SU-DHL-6 (cell line): ENCODE measurements around the gene MAP7.

ENCODE experiments used
- H2AFZ ChIP-seq: fragments of 200-600 bp; sonication (generic); 2 replicates; pipeline ENCODE4 v1.6.1; 2014; ENCODE audit warnings: low read depth, mild to moderate bottlenecking, moderate library complexity, mixed read lengths, antibody characterized with exemption, low read length; ENCODE audit not compliant: severe bottlenecking
- H3F3A ChIP-seq: fragments of 200-600 bp; shearing (Covaris generic); 2 replicates; pipeline ENCODE4 v1.6.0; 2016; ENCODE audit warnings: antibody characterized with exemption, mild to moderate bottlenecking; ENCODE audit not compliant: insufficient read depth
- H3K27ac ChIP-seq: fragments of 200-600 bp; sonication (generic); 2 replicates; pipeline ENCODE4 v1.5.1; 2016; ENCODE audit warnings: low read depth, mild to moderate bottlenecking, low read length, moderate library complexity, mixed read lengths
- H3K27me3 ChIP-seq: fragments of 200-600 bp; sonication (generic), shearing (Covaris generic); 2 replicates; pipeline ENCODE4 v1.6.0; 2014; ENCODE audit warnings: mild to moderate bottlenecking, low read length
- H3K36me3 ChIP-seq: fragments of 200-600 bp; sonication (generic); 2 replicates; pipeline ENCODE4 v1.6.1; 2014; ENCODE audit warnings: mild to moderate bottlenecking, low read length, mixed read lengths
- H3K4me2 ChIP-seq: fragments of 300-600, 200-600 bp; shearing (Covaris generic), sonication (generic); 2 replicates; pipeline ENCODE4 v1.6.0; 2014; ENCODE audit warnings: low read length, low read depth, mild to moderate bottlenecking; ENCODE audit not compliant: poor library complexity, severe bottlenecking
- H3K4me3 ChIP-seq: fragments of 200-600 bp; sonication (generic); 2 replicates; pipeline ENCODE4 v1.5.1; 2014; ENCODE audit warnings: antibody characterized with exemption, low read length, mild to moderate bottlenecking, mixed read lengths; ENCODE audit not compliant: insufficient read depth, poor library complexity, severe bottlenecking
- H3K79me2 ChIP-seq: fragments of 200-600 bp; sonication (generic); 2 replicates; pipeline ENCODE4 v1.6.1; 2014; ENCODE audit warnings: mild to moderate bottlenecking, low read length, moderate library complexity; ENCODE audit not compliant: insufficient read depth
- H3K9ac ChIP-seq: fragments of 200-600 bp; sonication (generic); 2 replicates; pipeline ENCODE4 v1.7.0; 2014; ENCODE audit warnings: mild to moderate bottlenecking, low read length
- H3K9me2 ChIP-seq: fragments of 200-600 bp; sonication (generic); replicated peaks from 2 replicates; pipeline ENCODE4 v1.6.1; 2014; ENCODE audit warnings: low read length; ENCODE audit not compliant: insufficient read depth
- H3K9me3 ChIP-seq: fragments of 200-600 bp; sonication (generic); 2 replicates; pipeline ENCODE4 v1.6.1; 2014; ENCODE audit warnings: low read length, mixed read lengths; ENCODE audit not compliant: insufficient read depth
- H4K20me1 ChIP-seq: fragments of 200-600 bp; sonication (generic); 2 replicates; pipeline ENCODE4 v1.6.1; 2014; ENCODE audit warnings: low read depth, mild to moderate bottlenecking, antibody characterized with exemption, low read length, moderate library complexity, mixed read lengths
- EZH2phosphoT487 ChIP-seq: fragments of 200-600 bp; sonication (generic), shearing (Covaris generic); conservative IDR thresholded peaks from 2 replicates; pipeline ENCODE4 v1.6.1; 2018; ENCODE audit warnings: mild to moderate bottlenecking, antibody characterized with exemption, low read length, moderate library complexity, mixed read lengths
- TF ChIP-seq, protein P1 (sequence below): fragments of 200-600 bp; sonication (generic); IDR thresholded peaks from one replicate; pipeline ENCODE4 v1.5.1; 2017; ENCODE audit warnings: antibody characterized with exemption, mild to moderate bottlenecking, low read length, moderate library complexity; ENCODE audit not compliant: insufficient read depth, poor library complexity, severe bottlenecking

MAP7 gene

DNA sequence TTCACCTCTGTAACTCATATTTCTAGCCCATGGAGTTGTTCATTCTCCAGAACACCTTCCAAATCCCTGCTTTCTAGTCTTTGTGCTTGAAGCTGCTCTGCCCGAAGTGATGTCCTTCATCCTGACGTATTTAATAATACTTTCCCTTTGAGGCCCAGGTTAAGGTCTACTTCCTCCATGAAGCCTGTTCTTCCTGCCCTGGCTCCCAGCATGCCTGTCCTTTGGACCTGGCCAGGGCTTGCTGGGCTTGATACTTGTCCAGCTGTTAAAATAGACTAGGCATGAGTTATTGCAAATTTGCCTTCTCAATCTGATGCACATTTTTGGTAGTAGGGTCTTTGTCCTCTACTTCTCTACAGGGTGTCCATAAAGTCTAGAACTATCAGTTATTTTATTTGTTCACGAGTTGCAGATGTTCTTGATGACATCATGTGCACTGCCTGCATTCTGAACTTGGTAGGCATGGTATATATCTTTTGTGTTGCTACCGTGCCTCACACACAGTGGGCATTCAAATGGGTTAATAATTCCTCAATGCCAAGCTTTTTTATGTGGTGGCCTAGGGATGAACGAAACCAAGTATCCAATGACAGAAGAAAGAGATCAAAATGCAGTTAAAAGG, 3.1 kb upstream of the MAP7 start:
- H3K9me2 ChIP-seq, result no peaks in the 10 kb centered on the region
- H3K9me3 ChIP-seq, result no peaks in the 10 kb centered on the region
- H3K36me3 ChIP-seq, result no peaks in the 10 kb centered on the region
- no peaks in the 10 kb centered on the region for H3F3A ChIP-seq
- H4K20me1 ChIP-seq, result no peaks in the 10 kb centered on the region
- TF ChIP-seq EZH2phosphoT487, result no peak
- TF ChIP-seq, protein P1, sequence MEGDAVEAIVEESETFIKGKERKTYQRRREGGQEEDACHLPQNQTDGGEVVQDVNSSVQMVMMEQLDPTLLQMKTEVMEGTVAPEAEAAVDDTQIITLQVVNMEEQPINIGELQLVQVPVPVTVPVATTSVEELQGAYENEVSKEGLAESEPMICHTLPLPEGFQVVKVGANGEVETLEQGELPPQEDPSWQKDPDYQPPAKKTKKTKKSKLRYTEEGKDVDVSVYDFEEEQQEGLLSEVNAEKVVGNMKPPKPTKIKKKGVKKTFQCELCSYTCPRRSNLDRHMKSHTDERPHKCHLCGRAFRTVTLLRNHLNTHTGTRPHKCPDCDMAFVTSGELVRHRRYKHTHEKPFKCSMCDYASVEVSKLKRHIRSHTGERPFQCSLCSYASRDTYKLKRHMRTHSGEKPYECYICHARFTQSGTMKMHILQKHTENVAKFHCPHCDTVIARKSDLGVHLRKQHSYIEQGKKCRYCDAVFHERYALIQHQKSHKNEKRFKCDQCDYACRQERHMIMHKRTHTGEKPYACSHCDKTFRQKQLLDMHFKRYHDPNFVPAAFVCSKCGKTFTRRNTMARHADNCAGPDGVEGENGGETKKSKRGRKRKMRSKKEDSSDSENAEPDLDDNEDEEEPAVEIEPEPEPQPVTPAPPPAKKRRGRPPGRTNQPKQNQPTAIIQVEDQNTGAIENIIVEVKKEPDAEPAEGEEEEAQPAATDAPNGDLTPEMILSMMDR, result no peak
- no peaks in the 10 kb centered on the region for H3K79me2 ChIP-seq
- no peak overlapping the region for H2AFZ ChIP-seq
- H3K4me3 ChIP-seq, result no peak overlapping the region
- H3K27me3 ChIP-seq, result no peaks in the 10 kb centered on the region
- no peak overlapping the region for H3K4me2 ChIP-seq
- H3K27ac ChIP-seq, result no peak overlapping the region
- no peak overlapping the region for H3K9ac ChIP-seq

DNA sequence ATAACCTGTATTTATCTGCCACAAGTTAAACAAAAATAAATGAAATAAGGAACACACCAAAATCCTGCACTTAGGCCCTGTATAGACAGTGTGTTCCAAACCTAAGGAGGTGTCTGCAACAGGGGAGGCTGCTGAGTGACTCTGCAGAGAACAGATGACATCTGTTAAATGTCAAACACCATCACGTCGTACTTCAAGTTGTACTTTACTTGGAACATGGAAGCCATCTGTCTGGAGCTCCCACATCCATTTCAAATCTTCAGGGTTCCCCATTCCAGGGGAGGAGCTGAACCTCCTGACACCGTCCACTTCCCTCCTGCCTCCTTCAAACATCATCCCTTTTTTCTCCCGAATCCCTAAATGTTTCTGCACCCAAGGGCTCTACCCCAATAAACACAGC, 1.8 kb upstream of the MAP7 start:
- Histone ChIP-seq H4K20me1 (no peaks in the 10 kb centered on the region), H3F3A (no peaks in the 10 kb centered on the region; the same call in 1 of the 2 replicates), H3K79me2 (no peaks in the 10 kb centered on the region), H3K4me3 (no peak overlapping the region), H3K9me3 (no peaks in the 10 kb centered on the region), H3K36me3 (no peaks in the 10 kb centered on the region), H3K9me2 (no peaks in the 10 kb centered on the region), H3K4me2 (no peak overlapping the region), H3K27ac (no peak overlapping the region), H3K9ac (no peak overlapping the region), H2AFZ (no peak overlapping the region), H3K27me3 (no peaks in the 10 kb centered on the region)
- TF ChIP-seq EZH2phosphoT487, result no peak
- TF ChIP-seq, protein P1, result no peak

DNA sequence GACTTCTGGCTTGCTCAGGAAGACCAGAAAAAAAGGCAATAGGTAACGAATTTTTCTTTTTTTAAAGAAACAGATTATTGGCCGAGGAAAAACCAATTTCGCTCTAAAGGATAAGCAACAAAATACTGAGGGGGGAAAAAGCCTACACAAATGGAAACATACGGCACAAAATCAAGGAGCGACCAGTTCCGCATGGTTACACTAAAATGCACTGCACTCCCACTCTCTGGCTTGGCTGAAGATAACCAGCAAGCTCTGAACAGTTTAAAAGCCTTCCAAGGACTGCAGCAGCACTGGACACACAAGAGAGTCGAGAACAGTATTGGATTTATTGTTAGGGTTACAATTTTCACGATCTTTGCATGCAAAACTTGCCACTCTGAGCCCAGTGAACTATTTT, 881 bp upstream of the MAP7 start:
- no peak overlapping the region for H3K4me3 ChIP-seq
- H3K4me2 ChIP-seq, result no peak overlapping the region
- H4K20me1 ChIP-seq, result no peaks in the 10 kb centered on the region
- no peak overlapping the region for H3K27ac ChIP-seq
- no peaks in the 10 kb centered on the region for H3K79me2 ChIP-seq
- no peak overlapping the region for H2AFZ ChIP-seq
- no peaks in the 10 kb centered on the region; the same call in 1 of the 2 replicates for H3F3A ChIP-seq
- no peaks in the 10 kb centered on the region for H3K9me3 ChIP-seq
- H3K27me3 ChIP-seq, result no peaks in the 10 kb centered on the region
- no peaks in the 10 kb centered on the region for H3K9me2 ChIP-seq
- TF ChIP-seq, protein P1, result no peak
- no peak for TF ChIP-seq EZH2phosphoT487
- no peak overlapping the region for H3K9ac ChIP-seq
- no peaks in the 10 kb centered on the region for H3K36me3 ChIP-seq

DNA sequence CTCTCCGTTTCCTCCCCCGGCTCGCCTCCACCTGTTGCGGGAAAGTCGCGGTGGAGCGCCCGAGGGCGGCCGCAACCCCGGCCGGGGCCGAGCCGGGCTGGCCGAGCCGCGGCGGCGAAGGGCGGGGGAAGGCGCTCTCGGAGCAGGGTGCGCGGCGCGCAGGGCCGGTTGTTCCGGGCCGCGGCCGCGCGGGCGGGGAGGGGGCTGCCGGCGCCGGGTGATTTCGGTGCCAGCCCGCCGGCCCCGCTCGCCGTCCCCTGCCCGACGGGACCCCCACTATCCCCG, 235 bp downstream of the MAP7 start:
- no peak overlapping the region for H3K4me3 ChIP-seq
- TF ChIP-seq, protein P1, result no peak
- no peak for TF ChIP-seq EZH2phosphoT487
- no peak overlapping the region for H3K9ac ChIP-seq
- H3K79me2 ChIP-seq, result no peaks in the 10 kb centered on the region
- no peaks in the 10 kb centered on the region; the same call in 1 of the 2 replicates for H3F3A ChIP-seq
- H3K9me2 ChIP-seq, result no peaks in the 10 kb centered on the region
- H4K20me1 ChIP-seq, result no peaks in the 10 kb centered on the region
- no peaks in the 10 kb centered on the region for H3K36me3 ChIP-seq
- H3K27ac ChIP-seq, result no peak overlapping the region
- no peak overlapping the region for H3K4me2 ChIP-seq
- H3K27me3 ChIP-seq, result no peaks in the 10 kb centered on the region
- H3K9me3 ChIP-seq, result no peaks in the 10 kb centered on the region
- no peak overlapping the region for H2AFZ ChIP-seq
